Fibroblast of mammary gland (primary cell): Measurements from ENCODE around the gene HILPDA.

ENCODE experiments used
- DNase-seq: peaks from one replicate; pipeline ENCODE4 v3.0.0-alpha.2; 2010; ENCODE audit warnings: low read depth
- H3K4me3 ChIP-seq: 2 replicates; pipeline ENCODE4 v1.5.1; 2011; ENCODE audit warnings: low read depth, mild to moderate bottlenecking, low read length, moderate library complexity; ENCODE audit not compliant: control insufficient read depth
- CTCF ChIP-seq: conservative IDR thresholded peaks from 2 replicates; pipeline ENCODE4 v1.5.1; 2011; ENCODE audit warnings: low read depth, low read length, inconsistent platforms; ENCODE audit not compliant: control insufficient read depth, insufficient read depth

The HILPDA gene

GRCh38 chr7:128431221-128431620, 24.5 kb upstream of the HILPDA start:
- TF ChIP-seq CTCF = no peak
- peak; percentile 59 for DNase-seq
- H3K4me3 ChIP-seq = no peak overlapping the region

GRCh38 chr7:128431754-128432153, 23.9 kb upstream of the HILPDA start:
- no peak for DNase-seq
- H3K4me3 ChIP-seq = no peak overlapping the region
- no peak for TF ChIP-seq CTCF

- H3K4me3 ChIP-seq = no peak overlapping the region
- TF ChIP-seq CTCF = no peak
- DNase-seq = no peak
These were observed 21.0 kb upstream of the HILPDA start for GRCh38 chr7:128434413-128435326.

GRCh38 chr7:128435327-128435686, 20.4 kb upstream of the HILPDA start:
- no peak for TF ChIP-seq CTCF
- no peak for DNase-seq

GRCh38 chr7:128437426-128438332, 18.0 kb upstream of the HILPDA start:
- DNase-seq = no peak
- no peak for TF ChIP-seq CTCF
- H3K4me3 ChIP-seq = no peak overlapping the region

More at GRCh38 chr7:128435327-128435686, 20.4 kb upstream of the HILPDA start:
- H3K4me3 ChIP-seq = no peak overlapping the region

- no peak overlapping the region for H3K4me3 ChIP-seq
- no peak for TF ChIP-seq CTCF
- no peak for DNase-seq
These were observed 13.3 kb upstream of the HILPDA start for GRCh38 chr7:128442356-128442755.
